ENCODE measurements around the gene BTNL9. TPM values are rescaled to one million over a fixed set of nuclear protein-coding genes. Genes with fewer than 3 reads are reported as not detected.

Gene BTNL9
- total RNA-seq, 1 donor from 2014 or later: 8.8 TPM

Other genes starting within 250 kb of the BTNL9 start
- gene MGAT1, start 237.5 kb upstream of the BTNL9 start, total RNA-seq: 115 TPM
- gene ZFP62, start 179.0 kb upstream of the BTNL9 start, total RNA-seq: 7.3 TPM
- gene BTNL8, start 141.1 kb upstream of the BTNL9 start, total RNA-seq: 0.45 TPM
- gene BTNL3, start 51.4 kb upstream of the BTNL9 start, total RNA-seq: not detected
- gene OR2V1, start 90.9 kb downstream of the BTNL9 start, total RNA-seq: not detected
- not detected for gene OR2V2, start 107.3 kb downstream of the BTNL9 start, total RNA-seq
- gene TRIM7, start 164.9 kb downstream of the BTNL9 start, total RNA-seq: 0.23 TPM
- 23.0 TPM for gene TRIM41, start 183.0 kb downstream of the BTNL9 start, total RNA-seq
- 510 TPM for gene RACK1, start 203.6 kb downstream of the BTNL9 start, total RNA-seq
- 6.0 TPM for gene TRIM52, start 220.9 kb downstream of the BTNL9 start, total RNA-seq

Data from left lobe of liver (tissue), 1 donor.